ENCODE data around the gene ANO6.
"Not testable (repeated sequence)": the region's sequence is repeated elsewhere in the genome, so short reads cannot be mapped to it uniquely, and the experiment has no call there.

Gene ANO6

DNA sequence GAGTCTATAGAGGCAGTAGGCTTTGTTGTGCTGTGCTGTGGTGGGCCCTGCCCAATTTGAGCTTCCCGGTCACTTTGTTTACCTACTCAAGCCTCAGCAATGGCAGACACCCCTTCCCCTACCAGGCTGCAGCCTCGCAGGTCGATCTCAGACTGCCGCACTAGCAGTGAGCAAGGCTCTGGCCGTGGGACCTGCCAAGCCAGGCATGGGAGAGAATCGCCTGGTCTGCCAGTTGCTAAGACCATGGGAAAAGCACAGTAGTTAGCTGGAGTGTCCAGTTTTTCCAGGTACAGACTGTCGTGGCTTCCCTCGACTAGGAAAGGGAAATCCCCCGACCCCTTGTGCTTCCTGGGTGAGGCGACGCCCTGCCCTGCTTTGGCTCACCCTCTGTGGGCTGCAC is 26.3 kb downstream of the ANO6 start:
- no peak for DNase-seq

DNA sequence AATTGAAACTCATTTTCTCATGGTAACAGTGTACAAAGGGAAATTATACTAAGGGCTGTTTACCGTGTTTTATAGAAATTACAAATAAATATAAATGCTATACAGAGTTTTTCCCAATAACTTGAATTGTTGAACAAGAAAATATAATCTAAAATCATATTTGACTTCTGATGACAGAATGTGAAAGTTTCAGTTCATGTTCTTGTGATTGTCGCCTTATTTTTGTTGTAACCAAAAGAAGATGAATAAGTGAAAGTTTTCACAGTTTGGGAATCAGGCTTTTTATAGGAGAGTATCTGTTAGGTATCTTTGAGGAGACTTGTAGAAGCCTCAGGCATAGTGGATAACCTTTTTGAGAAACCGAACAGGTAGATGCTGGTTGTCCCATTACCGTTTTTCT is 28.1 kb downstream of the ANO6 start:
- no peak for DNase-seq

DNA sequence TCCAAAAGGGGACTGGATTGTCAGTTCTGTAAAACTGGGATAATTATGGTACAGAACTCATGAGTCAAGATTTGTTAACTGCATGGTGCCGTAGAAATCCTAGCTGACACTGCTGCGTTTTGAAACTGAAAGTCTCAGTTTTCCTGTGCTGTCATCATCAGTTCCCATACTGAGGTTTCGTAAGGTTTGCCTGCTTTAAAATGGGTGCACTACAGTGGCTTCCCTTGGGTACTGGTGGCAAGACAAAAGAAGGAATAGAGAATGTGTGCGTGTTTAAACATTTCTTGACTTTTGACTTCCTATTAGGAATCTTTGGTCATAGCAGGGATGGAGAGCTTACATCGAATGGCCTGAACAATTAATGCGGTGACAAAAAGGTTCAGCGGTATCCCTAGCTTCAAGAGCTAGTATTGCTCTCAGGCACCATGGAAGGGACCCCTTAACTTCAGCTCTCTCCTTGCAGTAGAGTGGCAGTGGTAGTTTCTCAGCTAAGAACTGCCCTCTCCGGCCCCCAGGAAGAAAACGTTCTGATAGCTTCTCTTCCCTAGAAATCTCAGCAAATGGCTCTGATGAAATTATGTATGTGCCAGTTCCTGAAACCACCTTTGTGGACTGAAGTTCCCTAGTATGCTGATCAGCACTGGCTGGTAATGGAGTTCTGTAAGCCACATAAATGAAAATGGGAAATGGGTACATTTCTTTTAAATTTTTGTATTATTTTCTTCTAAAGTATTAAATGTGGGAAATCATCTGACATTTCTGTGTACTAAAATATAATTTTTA is 28.9 kb downstream of the ANO6 start:
- DNase-seq: no peak

DNA sequence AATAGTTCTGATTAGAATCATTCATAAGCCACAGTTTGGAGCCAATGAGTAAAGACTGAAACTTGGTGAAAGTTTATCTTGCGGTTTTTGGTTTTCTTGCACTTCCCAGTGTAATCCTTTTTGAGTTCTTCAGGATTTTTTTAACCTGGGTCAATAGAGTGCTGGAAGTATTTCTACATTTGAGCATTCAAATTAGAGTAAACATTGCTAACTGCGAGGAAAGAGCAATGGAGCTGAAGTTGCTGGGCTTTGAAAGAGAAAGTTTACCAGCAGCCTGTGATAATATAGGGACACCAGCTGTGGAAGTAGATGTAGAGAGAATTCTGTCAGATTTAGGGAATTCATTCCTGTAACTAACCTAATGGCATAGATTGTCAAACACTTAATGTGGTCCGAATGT is 30.3 kb downstream of the ANO6 start:
- DNase-seq: no peak

DNA sequence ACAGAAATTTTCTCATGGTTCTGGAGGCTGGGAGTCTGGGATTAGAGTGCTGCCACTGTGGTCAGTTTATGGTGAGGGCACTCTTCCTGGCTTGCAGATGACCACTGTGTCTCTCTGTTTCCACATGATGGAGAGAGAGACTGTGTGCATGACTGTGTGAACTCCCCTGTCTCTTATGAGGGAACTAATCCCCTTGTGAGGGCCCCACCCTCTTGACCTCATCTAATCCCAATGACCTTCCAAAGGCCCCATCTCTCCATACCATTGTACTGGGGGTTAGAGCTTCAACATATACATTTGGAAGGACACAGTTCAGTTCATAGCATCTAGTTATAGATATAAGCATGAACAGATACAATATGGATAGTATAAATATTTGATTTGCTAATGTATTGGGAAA is 31.7 kb downstream of the ANO6 start:
- DNase-seq: no peak

DNA sequence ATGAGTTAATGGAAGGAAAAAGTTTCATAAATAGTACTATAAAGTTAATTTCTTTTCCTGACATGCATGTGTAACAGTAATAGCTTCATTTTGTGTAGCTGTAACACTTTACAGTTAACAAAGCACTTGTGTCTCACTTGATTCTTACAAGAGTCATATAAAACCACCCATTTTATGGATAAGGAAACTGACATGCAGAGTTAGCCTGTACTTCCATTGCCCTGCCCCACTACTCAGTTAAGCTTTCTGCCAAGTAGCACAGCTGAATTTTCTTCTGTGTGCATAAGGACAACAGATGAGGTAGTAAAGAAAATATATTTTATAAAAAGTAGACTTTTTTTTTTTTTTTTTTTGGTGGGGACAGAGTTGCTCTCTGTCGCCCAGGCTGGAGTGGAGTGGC is 32.2 kb downstream of the ANO6 start:
- no peak for DNase-seq

DNA sequence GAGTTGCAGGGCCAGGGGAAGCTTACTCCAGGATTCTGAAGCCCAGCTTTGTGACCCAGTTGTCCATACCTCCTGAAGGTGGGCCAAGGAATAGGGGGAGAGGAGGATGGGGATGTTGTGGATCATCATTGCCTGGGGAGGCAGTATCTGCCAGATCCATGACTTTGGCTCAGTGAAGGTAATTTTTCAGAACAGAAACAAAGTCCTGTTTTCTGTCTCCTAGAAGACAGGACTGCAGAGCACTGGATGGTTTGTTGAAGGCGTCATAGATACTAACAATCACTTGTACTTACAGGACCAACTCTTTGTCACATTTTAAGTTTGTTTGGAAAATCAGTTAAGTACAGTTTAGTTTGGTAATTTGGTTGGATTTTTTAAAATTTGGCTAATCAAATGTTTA is 38.4 kb downstream of the ANO6 start:
- DNase-seq: no peak

DNA sequence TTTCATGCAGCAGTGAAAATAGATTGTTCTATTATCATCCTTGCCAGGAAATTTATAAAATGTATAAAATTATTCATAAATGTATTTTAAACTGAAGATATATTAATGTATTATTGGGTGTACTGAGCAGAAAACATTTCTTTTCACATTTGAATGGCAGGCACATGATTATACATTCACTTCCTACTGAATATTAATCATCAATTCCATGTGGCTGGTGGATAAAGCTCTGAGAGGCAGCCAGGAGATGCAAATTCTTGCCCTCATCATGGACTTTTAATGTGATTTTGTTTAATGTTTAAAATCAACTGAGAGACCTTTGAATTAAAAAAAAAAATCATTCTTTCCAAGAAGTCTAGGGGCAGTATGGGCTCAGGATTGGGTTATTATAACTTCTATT is 40.8 kb downstream of the ANO6 start:
- DNase-seq: no peak

DNA sequence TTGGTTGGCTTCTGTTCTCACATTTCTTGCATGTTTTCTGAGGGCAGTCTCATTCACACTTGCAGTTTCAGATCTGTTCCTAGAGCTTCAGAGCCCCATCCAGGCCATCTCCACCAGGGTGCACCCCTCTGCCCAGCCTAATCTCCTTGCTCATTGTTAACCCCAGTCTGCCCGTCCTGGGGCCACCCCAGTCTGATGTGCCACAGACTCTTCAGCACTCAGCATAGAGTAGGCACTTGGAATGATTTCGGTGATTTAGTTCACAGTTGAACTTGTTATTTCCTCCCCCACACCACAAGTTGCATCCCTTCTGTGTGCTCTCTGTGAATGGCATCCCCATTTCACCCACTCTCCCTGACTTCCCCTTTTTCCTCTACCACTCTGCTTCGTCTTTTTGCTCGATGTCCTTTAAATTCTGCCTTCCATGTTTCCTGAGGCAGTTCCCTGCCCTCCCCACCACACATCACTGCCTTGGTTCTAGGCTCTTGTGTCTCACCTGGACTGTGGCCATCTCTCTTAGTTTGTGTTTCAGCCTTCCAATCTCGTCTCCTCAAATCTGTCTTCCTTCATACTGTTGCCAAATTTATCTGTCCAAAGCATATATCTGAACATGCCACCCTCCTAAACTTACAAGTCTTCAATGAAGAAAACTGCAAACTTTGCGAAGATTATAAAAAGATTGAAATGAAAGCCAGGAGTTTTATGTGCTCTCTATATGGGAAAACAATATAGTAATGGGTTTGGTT is 41.5 kb downstream of the ANO6 start:
- DNase-seq: peak; percentile 97

DNA sequence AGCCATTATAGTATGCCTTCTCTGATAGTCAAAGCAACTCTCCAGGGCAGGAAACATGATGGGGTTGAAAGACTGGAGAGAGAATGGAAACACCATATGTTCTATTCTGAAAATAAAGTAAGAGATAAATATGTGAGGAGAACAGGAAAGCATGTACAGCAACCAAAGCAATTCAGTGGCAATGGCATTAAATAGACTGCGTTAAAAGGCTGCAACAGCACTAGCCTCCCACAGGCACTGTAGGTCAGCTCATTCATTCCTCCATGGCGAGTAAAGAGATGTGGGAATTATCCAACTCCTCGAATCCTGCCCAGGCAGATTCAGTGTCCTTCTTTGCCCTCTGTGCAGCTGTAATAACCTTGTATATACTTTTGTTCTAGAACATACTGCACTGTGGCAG is 43.8 kb downstream of the ANO6 start:
- no peak for DNase-seq

DNA sequence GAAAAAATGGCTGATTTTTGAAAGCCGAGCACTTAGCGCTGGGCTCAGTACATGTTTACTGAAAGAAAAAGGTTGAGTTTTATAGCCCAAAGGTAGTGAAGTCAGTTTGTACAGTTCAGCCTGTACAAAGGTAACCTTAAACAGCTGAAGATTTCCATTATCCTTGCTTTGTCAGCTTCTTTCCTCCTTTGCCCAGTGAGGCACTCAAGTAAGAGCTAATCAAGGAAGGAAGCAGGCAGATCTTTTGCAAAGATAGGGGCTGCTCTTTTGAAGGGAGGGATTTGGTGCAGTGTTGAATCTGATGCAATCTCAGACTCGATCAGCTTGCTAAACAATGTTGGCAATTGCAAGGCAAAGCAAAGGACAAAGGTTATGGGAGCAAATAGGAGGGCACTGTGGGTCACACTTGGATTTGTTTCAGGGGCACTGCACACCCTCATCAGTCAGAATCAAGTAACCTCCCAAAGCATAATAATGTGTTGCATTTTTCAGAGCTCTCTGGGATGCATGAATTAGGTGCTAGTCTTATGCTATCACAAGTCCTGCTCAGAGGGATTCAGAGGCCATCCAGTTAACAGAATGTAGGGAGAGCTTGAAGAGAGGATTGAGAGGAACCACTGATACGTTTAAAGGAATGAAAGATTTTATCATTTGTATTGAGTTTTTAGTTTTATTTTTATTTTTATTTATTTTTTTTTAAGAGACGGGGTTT is 44.4 kb downstream of the ANO6 start:
- DNase-seq: peak; percentile 65 to 68

DNA sequence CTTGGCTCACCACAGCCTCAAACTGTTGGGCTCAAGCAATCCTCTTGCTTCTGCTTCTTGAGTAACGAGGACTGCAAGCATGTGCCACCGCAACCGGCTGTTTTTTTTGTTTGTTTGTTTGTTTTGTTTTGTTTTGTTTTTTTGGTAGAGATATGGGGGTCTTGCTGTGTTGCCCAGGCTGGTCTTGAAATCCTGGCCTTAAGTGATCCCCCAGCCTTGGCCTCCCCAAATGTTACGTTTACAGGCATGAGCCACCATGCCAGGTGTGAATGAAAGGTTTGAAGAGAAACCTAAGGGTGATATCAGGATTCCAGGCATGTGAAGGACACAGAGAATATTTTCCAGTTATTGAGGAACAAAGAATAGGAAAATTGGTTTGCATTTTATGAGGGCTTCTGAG is 45.0 kb downstream of the ANO6 start:
- DNase-seq: no peak

DNA sequence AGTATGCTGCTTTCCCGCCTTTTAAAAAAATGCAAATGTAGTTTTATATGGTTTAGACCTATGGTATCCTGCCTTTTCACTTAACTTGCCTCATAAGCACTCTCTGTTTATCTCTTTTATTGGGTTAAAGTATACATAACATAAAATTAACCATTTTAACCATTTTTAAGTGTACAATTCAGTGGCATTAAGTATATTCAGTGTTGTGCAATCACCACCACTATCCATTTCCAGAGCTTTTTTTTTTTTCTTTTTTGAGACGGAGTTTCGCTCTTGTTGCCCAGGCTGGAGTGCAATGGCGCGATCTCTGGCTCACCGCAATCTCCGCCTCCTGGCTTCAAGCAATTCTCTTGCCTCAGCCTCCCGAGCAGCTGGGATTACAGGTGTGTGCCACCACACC is 46.3 kb downstream of the ANO6 start:
- not testable (repeated sequence) for DNase-seq

DNA sequence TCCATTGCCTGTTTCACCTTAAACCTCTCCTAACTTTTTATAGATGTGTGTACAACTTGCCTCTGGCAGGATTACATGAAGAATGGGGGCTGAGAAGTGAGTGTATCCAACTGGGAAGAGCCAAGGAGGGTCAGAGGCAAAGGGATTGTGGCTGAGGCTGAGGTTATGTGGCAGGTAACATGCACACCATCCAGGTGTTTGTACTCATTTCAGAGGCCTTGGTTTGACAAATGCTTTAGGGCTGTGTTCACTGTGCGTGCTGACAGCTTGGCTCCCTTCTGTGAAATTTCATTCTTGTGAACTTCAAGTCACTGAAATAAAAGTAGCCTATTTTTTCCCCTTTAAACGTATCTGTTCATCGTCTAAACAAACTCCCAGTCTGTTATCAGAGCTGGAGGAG is 47.7 kb downstream of the ANO6 start:
- no peak for DNase-seq

DNA sequence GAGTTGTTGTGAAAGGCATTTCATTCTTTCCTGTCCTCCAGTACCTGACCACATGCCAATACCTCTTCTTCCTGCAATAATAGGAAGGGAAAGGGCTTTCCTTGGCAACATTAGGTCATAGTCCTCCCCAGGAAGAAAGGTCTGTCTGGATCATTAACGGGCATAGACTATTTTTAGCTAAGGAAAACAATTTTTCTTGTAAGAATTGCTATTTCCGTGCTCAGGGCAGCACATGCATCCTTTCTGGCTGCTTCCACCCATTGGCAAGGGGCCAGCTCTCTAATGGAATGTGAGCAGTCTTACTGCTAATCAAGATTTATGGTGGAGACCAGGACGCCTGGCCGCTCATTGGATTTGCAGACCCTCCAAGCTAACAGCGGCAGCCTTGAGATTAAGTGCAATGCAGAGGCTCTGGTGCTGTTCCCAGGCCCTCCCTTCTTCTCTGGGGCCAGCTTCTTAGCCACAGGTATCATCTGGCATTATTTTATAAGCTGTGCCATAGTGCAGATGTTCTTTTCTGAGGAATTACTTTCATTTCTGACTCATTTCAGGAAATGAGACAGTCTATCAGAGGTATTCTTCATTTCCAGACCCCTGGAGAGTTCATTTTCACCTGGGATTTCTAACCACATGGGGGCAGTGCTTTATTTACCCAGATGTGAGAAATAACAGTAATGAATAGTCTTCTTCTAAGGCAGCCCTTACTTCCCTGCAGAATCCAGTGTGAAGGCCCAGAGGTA is 52.9 kb downstream of the ANO6 start:
- DNase-seq: peak; percentile 37 to 40

DNA sequence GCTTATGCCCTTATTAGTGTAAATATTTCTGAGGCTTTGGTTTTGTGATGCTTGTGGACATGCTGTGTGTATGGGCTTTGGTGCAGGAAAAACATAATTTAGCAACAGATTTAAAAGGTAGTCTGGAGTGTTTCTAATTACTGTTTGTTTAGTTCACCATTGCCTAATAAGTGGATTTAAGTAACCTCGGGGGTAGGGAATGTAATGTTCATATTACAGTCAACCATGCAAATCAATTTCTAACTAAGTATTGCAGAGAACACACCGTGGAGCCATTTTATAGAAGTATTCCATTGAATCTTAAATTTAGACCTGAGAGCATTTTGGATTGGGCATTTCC is 53.5 kb downstream of the ANO6 start:
- DNase-seq: no peak

DNA sequence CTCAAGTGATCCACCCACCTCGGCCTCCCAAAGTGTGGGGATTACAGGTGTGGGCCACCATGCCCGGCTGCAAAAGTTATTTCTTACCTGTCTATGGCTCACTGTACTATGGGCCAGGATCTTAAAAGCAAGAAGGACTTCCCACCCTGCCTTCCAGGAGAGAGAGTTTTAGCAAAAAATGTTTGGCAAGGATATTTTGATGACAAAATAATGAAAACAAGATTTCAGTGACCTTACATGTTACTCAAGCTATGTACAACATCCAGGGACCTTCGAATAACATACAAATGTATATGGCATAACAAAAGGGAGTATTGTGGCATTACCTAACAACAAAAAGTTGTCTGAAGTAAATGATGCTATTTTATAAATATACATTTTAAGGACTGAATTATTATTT is 55.1 kb downstream of the ANO6 start:
- DNase-seq: no peak

DNA sequence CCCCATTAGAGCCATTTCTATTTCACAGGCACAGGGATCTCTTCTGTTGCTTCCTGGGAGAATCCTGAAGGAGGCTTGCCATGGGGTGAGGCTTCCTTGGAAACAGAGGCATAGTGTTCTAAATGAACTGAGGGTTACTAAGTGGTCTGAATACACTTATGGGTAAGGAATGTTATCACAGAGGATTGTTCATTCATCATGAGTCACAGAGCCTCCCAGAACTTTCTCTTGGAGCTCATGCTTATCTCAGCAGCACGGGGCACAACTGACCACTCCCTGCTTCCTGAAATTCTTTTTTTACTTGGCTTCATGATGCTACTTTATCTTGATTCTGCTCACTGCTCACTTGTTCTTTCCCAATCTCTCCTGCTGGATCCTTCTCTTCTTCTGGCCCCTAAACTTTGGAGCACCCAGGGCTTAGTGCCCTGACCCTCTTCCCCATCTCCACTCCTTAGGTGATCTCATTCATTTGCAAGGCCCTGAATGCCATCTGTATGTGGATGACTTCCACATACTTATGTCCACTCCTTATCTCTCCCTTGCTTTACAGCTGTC is 57.9 kb downstream of the ANO6 start:
- DNase-seq: no peak

DNA sequence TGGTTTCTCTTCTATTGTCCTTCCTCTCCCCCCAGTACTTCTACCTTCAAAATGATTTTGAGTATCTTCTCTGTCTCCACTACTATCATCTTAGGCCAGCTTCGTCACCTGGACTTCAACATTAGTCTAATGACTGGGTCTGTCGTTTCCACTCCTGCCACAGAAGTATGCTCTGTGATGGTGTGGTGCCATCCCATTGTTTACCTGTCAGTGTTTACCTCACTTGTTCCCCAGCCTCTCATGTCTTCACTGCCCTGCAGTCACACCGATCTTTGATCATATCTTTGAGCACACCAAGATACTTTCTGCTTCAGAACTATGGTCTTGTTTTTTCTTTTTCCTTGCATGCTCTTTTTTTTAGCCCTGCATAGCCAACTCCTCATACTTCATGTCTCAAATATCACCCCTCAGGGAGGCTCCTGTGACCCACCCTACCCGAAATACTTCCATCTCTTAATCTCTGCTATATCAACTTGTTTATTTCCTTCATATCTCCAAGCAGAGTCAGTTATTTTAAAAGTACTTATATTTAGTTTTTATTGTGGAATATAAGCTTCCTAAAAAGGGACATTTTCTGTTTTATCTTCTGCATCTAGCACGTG is 60.4 kb downstream of the ANO6 start:
- DNase-seq: no peak

DNA sequence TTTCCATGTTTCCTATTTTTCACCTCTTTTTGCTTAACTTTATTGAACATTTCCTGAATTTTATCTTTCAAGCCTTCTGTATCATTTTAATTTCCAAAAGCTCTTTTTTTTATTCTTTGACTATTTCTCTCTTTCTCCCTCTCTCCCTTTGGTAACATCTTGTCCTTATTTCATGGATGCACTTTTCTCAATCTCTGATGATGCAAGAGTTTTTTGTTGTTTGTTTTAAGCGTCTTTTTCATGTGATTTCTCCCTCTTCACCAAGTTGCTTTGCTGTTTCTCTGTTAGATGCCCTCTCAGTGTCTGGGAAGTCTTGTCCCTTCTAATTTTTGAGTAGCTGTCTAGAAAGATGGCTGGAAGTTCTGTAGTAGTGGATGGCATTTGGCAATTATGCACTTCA is 62.6 kb downstream of the ANO6 start:
- no peak for DNase-seq

DNA sequence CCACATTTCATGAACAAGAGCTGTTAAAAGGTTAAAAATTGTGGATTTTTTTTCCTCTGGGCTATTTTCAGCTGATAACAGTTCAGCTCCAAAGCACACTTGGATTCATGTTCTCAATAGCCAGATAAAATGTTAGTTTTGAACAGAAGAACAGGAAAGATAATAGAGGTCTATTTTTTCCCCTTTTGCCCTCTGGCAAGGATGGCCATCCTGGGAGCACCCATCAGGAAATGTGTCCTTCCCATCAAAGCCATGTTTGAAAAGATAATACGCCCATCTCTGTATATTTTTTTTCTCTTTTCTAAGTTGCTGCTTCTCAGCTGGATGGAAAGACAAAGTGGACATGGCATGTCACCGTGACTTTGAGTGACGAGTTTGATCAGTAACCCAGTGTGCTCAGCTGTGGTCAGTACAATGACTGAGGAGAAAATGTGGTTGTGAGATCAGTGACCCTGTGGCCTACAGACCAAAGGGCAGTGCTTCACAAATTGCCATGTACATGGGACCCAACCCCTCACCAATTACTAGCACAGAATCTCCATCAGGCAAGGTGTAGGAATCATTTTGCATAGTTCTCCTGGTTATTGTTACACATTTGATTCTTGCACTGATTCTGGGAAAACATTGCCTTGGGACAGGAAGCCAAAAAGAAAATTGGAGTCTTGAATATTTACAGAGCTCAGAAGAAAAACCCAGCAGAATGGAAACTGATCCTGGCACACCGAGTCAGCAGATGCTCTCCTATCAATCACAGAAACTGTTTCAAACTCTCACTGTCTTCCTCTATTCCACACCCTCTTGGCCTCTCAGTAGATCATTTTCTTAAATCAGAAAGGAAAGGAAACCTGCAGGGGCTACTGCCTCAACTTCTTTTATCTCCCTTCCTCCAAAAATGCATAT is 64.3 kb downstream of the ANO6 start:
- no peak for DNase-seq

DNA sequence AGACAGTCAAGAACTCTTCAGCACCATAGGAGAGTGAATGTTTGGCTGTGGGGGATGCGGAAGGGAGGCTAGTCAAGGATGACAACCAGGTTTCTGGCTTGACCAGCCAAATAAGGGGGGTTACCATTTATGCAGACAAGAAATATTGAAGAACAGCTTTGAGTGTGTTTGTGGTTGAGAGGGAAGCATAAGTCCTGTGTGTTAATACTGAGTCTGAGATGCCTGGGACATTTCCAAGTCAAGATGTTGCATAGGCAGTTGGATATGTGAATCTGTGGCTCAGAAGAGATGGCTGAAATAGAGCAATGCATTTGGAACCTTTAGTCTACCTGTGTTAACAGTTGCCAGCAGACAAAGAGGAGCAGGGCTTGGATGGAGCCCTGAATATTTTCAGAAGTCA is 66.1 kb downstream of the ANO6 start:
- no peak for DNase-seq

Measured in Kasumi-1 (cell line).